Stimulated activated CD4-positive, alpha-beta T cell treated with anti-CD3 and anti-CD28 coated beads, Interleukin-4, amount 100 ng/mL, for 24 hours (primary cell): ENCODE measurements around the gene TBC1D22A.
"Not testable (repeated sequence)": the region's sequence is repeated elsewhere in the genome, so short reads cannot be mapped to it uniquely, and the experiment has no call there.

Source experiments
- DNase-seq: peaks from one replicate; pipeline ENCODE4 v3.0.0-alpha.2; 2020

The TBC1D22A gene

DNA sequence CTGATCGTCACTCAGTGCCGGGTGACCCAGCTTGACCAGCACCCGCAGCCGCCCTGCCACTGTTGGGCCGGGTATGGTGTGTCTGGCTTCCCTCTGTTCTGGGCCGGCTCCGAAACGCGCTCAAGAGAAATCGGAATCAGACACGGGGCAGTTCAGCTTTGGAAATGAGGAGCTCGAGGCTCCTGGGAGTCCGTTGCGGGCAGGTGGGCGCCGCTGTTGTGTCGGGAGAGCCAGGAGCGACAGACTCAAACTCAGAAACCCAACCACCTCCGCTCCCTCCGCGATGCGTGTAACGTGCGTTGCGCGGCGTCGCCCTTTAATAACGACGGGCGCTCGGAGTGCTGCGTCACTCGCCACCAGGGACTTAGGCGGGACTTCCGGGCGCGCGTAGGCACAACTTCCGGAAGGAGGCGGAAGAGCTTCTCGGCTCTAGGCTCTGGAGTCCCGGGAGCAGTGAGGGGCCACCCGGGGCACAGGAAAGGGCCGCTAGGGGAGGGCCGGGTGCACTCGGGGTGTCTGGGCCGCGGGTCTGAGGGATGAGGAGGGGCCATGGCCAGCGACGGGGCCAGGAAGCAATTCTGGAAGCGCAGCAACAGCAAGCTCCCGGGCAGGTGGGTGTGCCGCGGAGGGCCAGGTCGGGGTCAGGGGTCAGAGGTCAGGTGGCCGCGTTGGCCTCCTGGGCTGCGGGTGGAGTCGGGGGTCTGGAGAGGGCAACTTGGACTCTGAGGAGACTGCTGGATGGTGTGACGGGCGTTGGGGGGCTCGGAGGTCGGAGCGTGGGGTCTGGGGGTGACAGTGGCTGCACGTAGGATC, at the start of gene TBC1D22A:
TSS of gene TBC1D22A (plus strand) at position 413 of the 813 bp plus-strand sequence. CDS start at position 550, 137 bp downstream.
- peak; percentile 96 for DNase-seq

GRCh38 chr22:46714550-46714949, 47.9 kb upstream of the TBC1D22A start:
- no peak for DNase-seq

GRCh38 chr22:46719921-46720320, 42.5 kb upstream of the TBC1D22A start:
- no peak for DNase-seq

DNA sequence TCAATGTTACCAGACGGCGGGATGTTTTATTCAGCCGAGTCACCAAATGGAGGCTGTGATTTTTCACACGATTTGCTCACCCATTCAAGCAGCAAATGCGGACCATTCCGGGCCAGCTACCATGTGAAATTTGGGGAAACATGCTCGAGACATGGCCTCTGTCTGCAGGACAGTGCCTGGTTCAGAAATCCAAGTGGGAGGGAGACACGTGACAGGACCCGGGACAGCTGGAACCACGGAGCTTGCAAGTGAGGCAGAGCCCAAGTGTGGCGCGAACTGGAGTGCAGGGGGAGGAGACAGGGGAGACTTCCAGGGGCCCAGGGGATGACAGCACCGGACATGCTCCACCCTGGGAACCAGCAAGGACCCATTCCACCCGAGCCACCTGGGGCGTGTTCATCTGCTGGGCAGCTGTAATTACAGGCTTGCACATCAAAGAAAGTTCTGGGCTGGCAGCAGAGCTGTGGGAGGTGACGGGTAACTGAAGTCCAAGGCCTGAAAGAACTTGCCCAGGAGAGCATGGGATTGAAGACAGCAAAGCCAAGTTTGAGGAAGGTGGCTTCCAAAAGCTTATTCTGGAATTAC, 40.9 kb upstream of the TBC1D22A start:
- DNase-seq: no peak

DNA sequence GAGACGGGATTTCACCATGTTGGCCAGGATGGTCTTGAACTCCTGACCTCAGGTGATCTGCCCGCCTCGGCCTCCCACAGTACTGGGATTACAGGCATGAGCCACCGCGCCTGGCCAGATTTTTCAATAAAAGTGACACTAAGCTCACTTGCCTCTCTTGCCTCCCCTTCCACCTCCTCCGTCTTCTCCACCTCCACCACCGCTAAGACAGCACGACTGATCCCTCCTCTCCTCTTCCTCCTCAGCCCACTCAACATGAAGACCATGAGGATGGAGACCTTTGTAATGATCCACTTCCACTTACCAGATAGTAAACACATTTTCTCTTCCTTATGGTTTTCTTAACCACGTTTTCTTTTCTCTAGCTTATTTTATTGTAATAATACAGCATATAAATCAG, 38.6 kb upstream of the TBC1D22A start:
- no peak for DNase-seq

GRCh38 chr22:46725096-46725495, 37.4 kb upstream of the TBC1D22A start:
- DNase-seq: no peak

DNA sequence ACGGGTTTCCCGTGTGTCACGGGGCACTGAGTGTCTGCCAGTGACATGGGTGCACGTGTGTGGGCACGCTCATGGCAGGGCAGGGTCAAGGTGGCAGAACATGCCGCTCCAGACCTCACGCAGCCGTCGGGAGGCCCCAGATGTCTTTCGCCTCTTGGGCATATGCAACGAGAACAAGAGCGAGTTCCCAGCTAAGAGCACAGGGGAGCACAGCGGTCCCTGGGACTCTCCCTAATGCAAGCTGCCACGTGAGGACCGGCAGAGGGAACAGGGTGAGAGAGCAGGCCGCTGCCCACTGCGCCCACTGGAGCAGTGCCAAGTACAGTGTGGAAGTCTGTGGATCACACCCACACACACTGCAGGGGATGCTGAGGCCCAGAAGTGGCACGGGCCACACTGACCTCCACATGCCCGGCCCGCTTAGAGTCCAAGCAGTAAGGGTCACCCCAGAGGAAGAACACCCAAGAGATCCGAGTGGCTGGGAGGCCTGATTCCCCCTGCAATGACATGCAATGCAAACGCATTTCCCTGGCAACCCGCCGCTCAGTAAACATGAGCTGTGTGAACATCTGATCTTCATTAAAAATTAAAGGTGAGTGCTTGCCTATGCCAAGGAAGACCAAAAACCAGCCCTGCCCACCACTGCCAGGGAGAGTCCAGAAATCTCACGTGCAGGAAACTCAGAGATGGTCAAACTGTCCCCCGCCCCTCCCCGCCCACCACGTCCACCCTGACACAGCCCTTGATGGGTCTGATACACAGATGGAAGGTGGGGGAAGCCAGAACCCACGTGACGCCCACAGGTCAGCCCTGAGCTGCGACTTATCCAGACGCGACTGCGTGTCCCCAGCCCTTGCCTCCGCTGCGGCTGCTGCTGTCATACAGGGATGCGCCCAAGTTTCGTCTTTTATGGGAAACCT, 36.1 kb upstream of the TBC1D22A start:
- DNase-seq: no peak

GRCh38 chr22:46726986-46727317, 35.5 kb upstream of the TBC1D22A start:
- no peak for DNase-seq

DNA sequence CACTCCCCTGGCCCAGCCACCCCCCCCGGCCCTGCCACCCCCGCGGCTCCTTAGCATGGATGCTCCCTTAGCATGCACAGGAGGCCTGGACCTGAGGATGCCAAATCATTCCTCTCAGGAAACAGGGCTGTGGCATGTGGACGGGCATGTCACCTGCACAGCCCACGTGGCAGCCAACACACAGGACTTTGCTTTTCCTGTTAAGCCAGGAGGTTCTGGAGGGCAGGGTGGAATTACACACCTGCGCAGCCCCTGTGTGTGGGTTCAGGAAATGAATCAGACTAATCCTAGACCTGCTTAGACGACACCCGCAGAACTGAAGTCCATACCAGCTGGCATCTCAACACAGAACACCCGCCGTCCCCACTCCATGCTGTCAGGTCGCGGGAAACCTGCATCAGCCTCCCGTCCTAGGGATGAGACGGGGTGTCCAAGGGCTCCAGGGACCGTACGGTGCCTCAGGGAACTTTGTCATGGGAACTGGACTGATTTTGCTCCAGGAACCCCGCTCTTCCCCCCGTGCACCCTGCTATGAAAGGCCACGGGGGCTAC, 34.6 kb upstream of the TBC1D22A start:
- no peak for DNase-seq

GRCh38 chr22:46728470-46728869, 34.0 kb upstream of the TBC1D22A start:
- DNase-seq: no peak

GRCh38 chr22:46730568-46731245, 31.7 kb upstream of the TBC1D22A start:
- DNase-seq: no peak

DNA sequence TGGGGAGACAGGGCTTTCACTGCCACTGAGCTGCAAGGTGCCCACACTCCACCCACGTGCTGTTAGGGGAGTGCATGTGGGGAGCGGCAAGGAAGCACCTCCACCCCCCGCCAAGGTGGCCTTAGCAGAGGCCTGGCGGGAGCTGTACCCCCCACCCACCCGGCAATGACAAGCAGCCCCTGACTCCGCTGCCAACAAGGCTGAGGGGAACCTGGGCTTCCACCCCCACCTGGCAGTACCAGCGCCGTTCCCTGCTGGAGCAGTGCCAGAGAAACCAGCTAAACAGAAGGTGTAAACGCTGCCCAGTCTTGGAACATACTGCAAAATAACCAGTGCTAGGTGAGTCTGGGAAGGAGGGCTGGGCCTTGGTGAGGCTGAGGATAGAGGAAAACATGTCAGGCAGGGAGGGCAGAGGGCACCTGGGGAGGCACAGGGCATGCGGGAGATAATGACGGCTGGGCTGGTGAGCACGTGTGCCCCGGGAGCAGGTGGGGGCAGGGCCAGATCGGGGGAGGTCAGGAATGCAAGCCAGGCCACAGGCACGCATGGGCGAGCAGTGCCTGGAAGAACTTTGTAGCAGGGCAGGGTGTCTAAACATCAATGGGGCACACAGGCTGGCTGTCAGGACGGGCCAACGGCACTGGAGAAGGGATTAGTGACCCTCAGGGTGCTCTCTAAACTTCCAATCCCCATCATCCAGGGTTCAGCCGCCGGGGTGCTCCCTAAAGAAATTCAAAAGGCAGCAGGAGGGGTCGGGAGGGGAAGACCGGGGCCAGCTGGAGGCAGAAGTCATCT, 31.0 kb upstream of the TBC1D22A start:
- DNase-seq: no peak

- DNase-seq: no peak
These were observed 30.4 kb upstream of the TBC1D22A start for GRCh38 chr22:46732041-46732379.

DNA sequence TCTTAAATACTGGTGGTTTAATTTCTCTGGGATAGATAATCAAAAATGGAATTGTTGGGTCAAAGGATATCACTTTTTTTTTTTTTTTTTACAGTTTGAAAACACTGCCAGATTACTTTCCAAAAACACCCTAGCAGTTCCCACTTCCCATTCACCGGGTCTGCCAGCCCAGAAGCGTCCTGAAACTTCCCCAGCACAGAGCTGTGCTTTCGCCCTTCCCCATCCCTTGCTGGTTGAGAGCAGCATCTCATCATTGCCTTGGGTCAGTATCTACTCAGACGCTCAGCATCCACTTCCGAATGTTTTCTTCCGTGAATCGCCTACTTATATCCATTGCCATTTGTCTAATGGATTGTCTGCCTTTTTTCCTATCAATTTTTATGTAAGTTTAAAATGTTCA, 29.9 kb upstream of the TBC1D22A start:
- DNase-seq: no peak

GRCh38 chr22:46734213-46734722, 28.2 kb upstream of the TBC1D22A start:
- not testable (repeated sequence) for DNase-seq

GRCh38 chr22:46734830-46735453, 27.5 kb upstream of the TBC1D22A start:
- peak; percentile 63 for DNase-seq

DNA sequence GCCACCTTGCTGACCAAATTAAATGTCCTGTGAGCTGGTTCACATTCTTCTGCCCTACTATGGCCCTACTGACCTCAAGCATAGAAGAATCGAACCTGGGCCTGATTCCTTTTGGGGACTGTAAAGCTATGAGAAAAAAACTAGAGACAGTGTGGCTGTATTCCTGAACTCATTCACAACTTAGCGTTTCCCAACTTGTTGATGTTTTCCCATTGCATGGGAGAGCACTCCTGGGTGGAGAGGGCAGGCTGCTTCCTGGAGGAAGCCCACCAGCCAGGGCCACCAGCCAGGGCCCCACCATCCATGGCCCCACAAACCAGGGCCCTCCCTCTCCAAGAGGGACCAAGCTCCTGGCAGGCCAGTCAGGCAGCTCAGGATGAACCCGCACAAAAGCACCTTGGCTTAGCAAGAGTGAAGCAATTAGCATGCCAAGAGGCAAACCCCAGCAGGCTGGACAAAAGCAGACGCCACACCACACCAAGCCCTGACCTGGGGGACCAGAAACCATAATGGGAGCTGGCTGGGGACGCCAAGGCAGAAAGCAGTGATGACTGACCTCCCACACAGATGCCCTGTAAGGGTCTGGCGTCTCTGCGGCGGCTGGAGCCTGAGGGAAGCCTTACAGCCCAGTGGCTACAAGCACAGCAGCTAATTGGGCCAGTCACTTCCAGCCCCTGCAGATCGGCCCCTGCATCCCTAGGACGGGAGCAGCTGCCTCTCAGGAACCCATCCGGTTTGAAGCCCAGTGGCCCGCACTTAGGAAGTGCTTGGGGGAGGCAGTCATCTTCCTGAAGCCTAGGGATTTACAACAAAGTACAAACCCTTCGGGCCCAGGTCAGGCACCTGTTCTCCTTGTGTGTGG, 26.5 kb upstream of the TBC1D22A start:
- no peak for DNase-seq

DNA sequence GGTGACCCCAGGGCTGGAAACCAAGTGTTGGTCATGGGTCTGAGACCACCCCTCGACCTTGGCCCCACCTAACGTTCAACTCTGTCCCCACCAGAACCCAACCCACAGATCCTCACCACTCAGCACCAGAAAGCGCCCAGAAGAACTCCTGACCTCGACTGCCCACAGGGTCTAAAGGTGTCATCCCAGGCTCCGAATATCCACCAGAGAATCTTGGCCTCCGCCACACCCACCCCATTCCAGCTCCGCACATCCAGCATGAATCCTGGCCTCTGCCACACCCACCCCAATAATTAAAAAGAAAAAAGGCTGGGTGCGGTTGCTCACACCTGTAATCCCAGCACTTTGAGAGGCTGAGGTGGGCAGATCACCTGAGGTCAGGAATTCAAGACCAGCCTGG, 25.7 kb upstream of the TBC1D22A start:
- no peak for DNase-seq

DNA sequence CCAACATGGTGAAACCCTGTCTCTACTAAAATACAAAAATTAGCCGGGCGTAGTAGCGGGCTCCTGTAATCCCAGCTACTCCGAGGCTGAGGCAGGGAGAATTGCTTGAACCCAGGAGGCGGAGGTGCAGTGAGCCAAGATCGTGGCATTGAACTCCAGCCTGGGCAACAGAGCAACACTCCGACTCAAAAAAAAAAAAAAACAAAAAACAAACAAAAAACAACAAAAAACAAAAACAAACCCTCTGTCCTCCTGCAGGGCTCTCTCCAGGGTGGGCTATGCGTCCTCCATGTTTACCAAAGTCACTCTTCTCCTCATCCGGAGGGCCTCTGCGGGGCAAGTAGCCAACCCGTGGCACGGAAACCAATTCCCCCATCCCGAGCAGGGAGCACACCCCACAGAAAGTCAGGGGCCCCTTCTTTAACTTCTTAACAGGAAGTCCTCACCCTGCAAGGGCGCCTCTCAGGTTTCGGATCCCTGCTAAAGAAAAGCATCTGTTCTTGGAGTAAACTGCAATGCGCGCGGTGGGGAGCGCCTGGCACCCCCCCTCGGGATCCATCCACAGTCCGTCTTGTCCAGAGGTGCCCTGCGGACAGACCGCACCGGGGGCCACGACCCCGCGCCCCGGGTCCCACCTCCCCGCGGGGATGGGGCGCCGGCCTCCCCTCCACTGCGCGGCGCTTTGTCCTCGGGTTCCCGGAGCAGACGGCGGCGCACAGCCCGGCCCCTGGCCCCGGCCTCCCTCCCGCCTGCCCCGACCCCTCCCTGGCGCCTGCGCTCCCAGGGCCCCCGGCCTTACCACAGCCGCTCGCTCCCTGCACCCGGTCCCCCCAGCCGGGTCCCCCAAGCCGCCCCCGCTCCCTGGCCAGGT, 25.1 kb upstream of the TBC1D22A start:
- DNase-seq: peak; percentile 50
